CD4-positive, alpha-beta T cell treated with Interleukin-1 beta for 1 hour (primary cell): ENCODE data around the gene DDO.

Source experiments
- DNase-seq, 2 donors: peaks; one replicate each; pipeline ENCODE4 v3.0.0-alpha.2; 2020 to 2022

DDO gene

DNA sequence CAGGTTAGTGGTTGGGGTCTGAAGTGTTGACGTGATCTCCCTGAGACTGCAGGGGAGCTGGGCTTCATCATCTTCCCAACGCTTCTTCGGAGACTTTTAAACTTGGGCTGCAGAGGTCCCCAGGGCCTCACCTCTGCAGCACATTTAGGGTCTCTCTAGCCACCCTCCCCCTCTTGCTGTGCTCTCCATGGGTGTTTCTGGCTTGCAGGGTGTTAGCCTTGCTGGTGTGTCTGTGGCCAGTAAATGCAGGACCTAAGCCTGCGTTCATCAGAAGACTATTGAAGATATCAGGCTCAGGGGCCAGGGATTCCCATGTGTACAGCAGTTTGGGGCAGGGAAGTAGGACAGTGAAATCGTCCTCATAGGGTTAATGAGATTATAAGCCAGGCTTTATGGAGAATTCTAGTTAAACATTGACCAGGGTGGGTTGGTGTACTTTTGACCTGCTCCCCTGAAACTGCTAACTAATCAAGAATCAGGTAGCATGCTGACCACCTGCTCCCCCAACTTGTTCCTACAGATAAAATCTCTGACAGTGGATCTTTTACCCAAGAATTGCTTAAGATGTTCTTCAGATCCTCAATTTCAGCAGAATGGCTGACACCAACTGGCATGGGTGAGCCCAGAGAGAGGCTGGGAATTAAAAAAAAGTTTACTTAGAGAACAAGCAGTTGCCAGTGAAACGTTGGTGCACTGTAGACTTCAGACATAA, 3.8 kb upstream of the DDO start:
- no peak for DNase-seq

DNA sequence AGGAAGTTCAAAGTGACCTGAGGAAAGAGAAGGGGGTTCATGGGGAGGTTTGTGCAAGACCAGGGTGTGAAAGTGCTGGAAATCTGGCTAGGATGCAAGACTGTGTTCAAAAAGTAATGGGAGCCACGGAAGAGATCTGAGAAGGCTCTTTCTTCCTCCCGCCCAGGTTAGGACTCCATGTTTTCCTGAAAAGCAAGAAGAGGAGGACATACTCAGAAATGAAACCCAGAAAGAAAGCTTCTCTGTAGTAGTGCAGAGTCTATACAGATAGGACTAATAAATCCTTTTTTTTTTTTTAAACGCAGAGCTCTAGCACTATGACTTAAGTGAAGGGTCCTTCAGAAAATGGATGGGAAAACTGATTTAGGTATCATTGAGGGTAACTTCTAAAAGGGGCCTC, 3.2 kb upstream of the DDO start:
- no peak for DNase-seq

DNA sequence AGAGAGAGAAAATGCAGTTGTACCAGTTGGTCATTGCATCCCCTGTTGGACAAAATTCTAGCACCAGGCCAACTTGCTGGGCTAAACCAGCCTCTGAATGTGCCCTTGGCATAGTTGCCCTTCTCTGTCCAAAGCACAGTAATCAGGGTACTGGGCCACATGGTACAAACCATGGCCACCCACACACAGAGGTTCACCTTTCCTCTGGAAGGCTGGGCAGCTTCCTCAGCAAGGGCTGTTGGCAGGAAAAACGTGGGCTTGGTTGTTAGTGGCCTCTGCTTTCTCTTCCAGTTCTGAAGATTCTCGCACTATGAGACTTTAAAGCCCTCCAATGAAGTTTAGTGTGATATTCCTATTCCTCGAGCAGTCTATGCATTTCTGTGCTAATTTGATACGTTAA, 706 bp downstream of the DDO start:
- no peak for DNase-seq

GRCh38 chr6:110412360-110412759, 3.0 kb downstream of the DDO start:
- no peak for DNase-seq

- DNase-seq, result no peak
Observed at GRCh38 chr6:110410511-110410910, 4.9 kb downstream of the DDO start.

- no peak for DNase-seq
Observed at GRCh38 chr6:110409794-110410193, 5.6 kb downstream of the DDO start.

GRCh38 chr6:110408901-110409300, 6.5 kb downstream of the DDO start:
- no peak for DNase-seq

DNA sequence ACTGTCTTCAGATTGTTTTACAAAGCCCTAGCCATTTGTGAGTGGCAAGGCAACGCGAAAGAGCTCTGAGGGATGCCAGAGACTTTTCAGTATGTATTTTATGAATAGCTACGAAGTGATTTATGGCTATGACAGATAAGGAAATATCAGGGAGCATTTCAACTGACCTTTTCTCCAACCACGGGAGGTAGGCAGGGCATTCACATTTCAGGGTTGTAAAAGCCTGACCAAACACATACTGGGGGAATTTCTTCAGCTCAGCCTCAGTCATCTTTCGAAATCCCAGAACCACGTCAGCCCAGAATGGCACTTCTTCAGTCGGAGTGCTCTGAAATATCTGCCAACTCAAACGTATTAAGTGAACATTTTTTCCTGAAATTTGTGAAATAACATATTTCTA, 10.8 kb downstream of the DDO start:
- no peak for DNase-seq

GRCh38 chr6:110401585-110402176, 13.7 kb downstream of the DDO start:
- no peak for DNase-seq

GRCh38 chr6:110400208-110400607, 15.2 kb downstream of the DDO start:
- DNase-seq, result no peak

GRCh38 chr6:110399219-110400071, 15.9 kb downstream of the DDO start:
- DNase-seq, result no peak

GRCh38 chr6:110398778-110399177, 16.6 kb downstream of the DDO start:
- DNase-seq, result no peak

DNA sequence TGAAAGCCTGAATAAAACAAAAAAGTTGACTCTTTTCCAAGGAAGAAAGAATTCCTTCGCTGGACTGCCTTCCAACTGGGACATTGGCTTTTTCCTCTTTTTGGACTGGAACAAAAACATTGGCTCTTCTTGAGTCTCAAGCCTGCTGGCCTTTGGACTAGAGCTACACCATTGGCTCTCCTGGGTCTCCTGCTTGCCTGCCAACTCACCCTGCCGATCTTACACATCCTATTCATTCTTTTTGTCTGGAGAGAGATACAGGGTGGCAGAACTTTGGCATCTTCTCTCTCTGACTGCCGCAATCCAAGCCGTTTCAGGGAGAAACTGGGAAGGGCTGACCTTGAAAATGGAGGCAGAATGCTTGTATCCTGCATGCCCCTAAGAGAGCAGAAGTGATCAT, 20.2 kb downstream of the DDO start:
- no peak for DNase-seq

- no peak for DNase-seq
Observed at GRCh38 chr6:110394409-110394808, 21.0 kb downstream of the DDO start.

DNA sequence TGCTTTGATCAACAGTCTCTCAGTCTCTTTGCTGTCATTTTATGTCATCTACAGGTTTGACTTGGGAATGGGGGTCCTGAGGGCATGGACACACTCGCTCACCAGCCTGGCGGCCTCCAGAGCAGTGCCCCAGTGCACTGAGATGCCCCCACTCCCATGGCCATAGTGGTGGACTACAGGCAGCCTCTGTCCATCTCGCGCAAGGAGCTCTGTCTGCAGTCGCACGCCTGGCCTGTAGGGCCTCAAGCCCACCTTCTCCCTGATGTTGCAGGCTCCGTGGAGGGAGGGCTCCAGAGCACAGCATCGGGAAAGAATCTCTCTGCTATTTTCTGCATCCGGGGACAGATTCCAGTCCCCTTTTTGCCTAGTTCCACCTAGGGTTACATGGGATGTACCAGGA, 22.6 kb downstream of the DDO start:
- no peak for DNase-seq

GRCh38 chr6:110390404-110390803, 25.0 kb downstream of the DDO start:
- DNase-seq, result no peak

- DNase-seq, result no peak
Observed at GRCh38 chr6:110389689-110390382, 25.5 kb downstream of the DDO start.

- no peak for DNase-seq
Observed at GRCh38 chr6:110387986-110388385, 27.4 kb downstream of the DDO start.

GRCh38 chr6:110385458-110385863, 29.9 kb downstream of the DDO start:
- no peak for DNase-seq

DNA sequence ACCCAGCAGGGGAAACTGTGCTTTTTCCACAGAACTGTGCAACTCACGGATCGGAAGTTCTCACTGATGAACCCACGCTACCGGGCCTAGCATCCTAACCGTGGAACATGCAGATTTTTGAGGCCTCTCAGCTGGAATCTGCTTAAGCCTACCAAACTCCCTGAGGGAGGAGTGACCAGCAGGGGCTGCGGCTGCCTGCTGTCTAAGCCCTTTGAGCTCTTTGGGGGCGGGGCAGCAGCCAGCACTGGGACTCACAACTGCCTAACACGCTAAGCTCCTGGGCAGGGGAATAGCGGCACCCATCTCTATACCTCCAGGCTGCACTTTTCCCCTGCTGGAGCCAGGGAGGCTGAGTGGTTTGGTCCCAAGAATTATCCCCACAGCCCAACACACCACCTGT, 36.8 kb downstream of the DDO start:
- DNase-seq, result no peak

GRCh38 chr6:110369066-110369465, 46.3 kb downstream of the DDO start:
- DNase-seq, result no peak

- no peak for DNase-seq
Observed at GRCh38 chr6:110368284-110368683, 47.1 kb downstream of the DDO start.

- DNase-seq, result no peak
Observed at GRCh38 chr6:110367825-110368224, 47.5 kb downstream of the DDO start.
